ENCODE data around the gene ADGRL3.

ADGRL3 gene

DNA sequence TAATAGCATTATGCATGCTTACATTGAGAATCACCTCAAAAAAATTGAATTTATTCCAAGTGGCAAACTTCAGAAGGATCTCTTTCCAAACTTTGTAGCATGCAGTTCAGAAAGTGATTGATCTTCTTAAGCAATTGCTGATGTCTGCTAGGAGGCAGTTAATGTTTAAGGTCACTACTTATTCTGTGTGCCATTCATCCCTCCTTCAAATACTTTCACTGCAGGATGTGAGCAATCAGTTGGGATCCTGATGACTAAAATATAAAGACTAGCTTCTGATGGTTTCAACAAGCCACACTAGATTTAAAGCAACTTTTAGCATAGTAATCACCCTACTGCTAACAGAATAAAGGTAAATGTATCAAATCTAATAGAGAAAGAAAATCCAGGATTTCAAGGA, 414.1 kb downstream of the ADGRL3 start:
- Histone ChIP-seq H3K9ac (ENCODE audit: low read length) (no peak overlapping the region), H3K9me2 (ENCODE audit: low read depth, low read length) (no peaks in the 10 kb centered on the region), H3K27ac (ENCODE audit: low read depth, low read length, poor library complexity, severe bottlenecking) (no peak overlapping the region), H3K36me3 (ENCODE audit: insufficient read depth, low read length) (no peaks in the 10 kb centered on the region), H2AFZ (ENCODE audit: low read length) (no peak overlapping the region), H3K27me3 (ENCODE audit: insufficient read depth, low read length) (no peaks in the 10 kb centered on the region), H4K20me1 (ENCODE audit: insufficient read depth, low read length) (no peaks in the 10 kb centered on the region), H3K4me2 (ENCODE audit: low read length) (no peak overlapping the region), H3K79me2 (ENCODE audit: insufficient read depth, low read length) (no peaks in the 10 kb centered on the region), H3K4me1 (ENCODE audit: insufficient read depth, low read length, severe bottlenecking) (no peaks in the 10 kb centered on the region), H3K4me3 (ENCODE audit: low read depth, low read length, poor library complexity, severe bottlenecking) (no peak overlapping the region), H3K9me3 (ENCODE audit: low read length) (no peaks in the 10 kb centered on the region), H3F3A (ENCODE audit: insufficient read depth, low read length) (no peaks in the 10 kb centered on the region)
- TF ChIP-seq, protein P1, sequence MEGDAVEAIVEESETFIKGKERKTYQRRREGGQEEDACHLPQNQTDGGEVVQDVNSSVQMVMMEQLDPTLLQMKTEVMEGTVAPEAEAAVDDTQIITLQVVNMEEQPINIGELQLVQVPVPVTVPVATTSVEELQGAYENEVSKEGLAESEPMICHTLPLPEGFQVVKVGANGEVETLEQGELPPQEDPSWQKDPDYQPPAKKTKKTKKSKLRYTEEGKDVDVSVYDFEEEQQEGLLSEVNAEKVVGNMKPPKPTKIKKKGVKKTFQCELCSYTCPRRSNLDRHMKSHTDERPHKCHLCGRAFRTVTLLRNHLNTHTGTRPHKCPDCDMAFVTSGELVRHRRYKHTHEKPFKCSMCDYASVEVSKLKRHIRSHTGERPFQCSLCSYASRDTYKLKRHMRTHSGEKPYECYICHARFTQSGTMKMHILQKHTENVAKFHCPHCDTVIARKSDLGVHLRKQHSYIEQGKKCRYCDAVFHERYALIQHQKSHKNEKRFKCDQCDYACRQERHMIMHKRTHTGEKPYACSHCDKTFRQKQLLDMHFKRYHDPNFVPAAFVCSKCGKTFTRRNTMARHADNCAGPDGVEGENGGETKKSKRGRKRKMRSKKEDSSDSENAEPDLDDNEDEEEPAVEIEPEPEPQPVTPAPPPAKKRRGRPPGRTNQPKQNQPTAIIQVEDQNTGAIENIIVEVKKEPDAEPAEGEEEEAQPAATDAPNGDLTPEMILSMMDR (IDR thresholded peaks at IDR 0.05; ENCODE audit: low read length), result no peak
- TF ChIP-seq EZH2 (IDR thresholded peaks at IDR 0.05; ENCODE audit: borderline replicate concordance, low read length), result no peak

DNA sequence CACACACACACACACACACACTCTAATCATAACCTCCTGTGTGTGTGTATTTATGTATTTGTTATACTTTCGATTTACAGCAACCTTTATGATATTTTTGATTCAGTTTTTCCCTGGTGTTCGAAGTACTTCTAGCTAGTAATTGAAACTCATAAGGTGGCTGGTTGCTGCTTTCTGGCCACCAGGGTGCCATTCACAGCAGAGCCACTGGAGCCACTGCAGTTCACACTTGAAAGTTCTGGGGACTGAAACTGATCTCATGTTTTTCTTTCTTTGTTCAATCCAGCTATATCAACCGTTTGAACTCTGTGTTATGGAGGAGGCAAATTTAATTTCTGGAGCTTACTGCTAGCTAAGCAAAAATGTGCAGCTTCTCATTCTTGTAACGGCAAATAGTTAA, 419.4 kb downstream of the ADGRL3 start:
- Histone ChIP-seq H3K9me3 (ENCODE audit: low read length) (no peaks in the 10 kb centered on the region), H3K9ac (ENCODE audit: low read length) (no peak overlapping the region), H2AFZ (ENCODE audit: low read length) (no peak overlapping the region), H3K4me1 (ENCODE audit: insufficient read depth, low read length, severe bottlenecking) (no peaks in the 10 kb centered on the region), H4K20me1 (ENCODE audit: insufficient read depth, low read length) (no peaks in the 10 kb centered on the region), H3K36me3 (ENCODE audit: insufficient read depth, low read length) (no peaks in the 10 kb centered on the region), H3K4me2 (ENCODE audit: low read length) (no peak overlapping the region), H3K27me3 (ENCODE audit: insufficient read depth, low read length) (no peaks in the 10 kb centered on the region), H3K79me2 (ENCODE audit: insufficient read depth, low read length) (no peaks in the 10 kb centered on the region), H3K27ac (ENCODE audit: low read depth, low read length, poor library complexity, severe bottlenecking) (no peak overlapping the region), H3F3A (ENCODE audit: insufficient read depth, low read length) (no peaks in the 10 kb centered on the region), H3K9me2 (ENCODE audit: low read depth, low read length) (no peaks in the 10 kb centered on the region), H3K4me3 (ENCODE audit: low read depth, low read length, poor library complexity, severe bottlenecking) (no peak overlapping the region)
- TF ChIP-seq, protein P1 (IDR thresholded peaks at IDR 0.05; ENCODE audit: low read length), result no peak
- TF ChIP-seq EZH2 (IDR thresholded peaks at IDR 0.05; ENCODE audit: borderline replicate concordance, low read length), result no peak

DNA sequence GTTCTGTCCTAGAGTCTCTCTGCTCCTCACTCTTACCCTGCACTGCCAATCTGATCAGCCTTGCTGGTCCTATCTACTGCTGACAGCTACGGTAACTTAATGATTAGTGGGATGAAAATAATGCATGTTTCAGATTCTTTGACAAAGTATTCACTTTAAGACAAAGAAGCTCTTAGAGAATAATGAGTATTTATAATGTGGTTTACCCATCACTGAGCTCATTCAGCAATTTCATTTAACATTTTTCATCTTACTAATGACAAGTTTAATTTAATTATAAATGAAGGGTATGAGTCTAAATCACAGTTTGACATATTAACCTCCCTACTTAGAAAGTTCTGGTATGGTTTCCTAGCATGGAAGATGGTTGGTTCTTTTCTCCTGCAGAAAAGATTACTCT, 428.2 kb downstream of the ADGRL3 start:
- H3K36me3 ChIP-seq (ENCODE audit: insufficient read depth, low read length), result no peaks in the 10 kb centered on the region
- no peaks in the 10 kb centered on the region for H3K9me2 ChIP-seq (ENCODE audit: low read depth, low read length)
- TF ChIP-seq EZH2 (IDR thresholded peaks at IDR 0.05; ENCODE audit: borderline replicate concordance, low read length), result no peak
- TF ChIP-seq, protein P1 (IDR thresholded peaks at IDR 0.05; ENCODE audit: low read length), result no peak
- H3F3A ChIP-seq (ENCODE audit: insufficient read depth, low read length), result no peaks in the 10 kb centered on the region
- H3K4me3 ChIP-seq (ENCODE audit: low read depth, low read length, poor library complexity, severe bottlenecking), result no peak overlapping the region
- H3K4me1 ChIP-seq (ENCODE audit: insufficient read depth, low read length, severe bottlenecking), result no peaks in the 10 kb centered on the region
- H4K20me1 ChIP-seq (ENCODE audit: insufficient read depth, low read length), result no peaks in the 10 kb centered on the region
- no peak overlapping the region for H2AFZ ChIP-seq (ENCODE audit: low read length)
- H3K4me2 ChIP-seq (ENCODE audit: low read length), result no peak overlapping the region
- H3K79me2 ChIP-seq (ENCODE audit: insufficient read depth, low read length), result no peaks in the 10 kb centered on the region
- H3K9me3 ChIP-seq (ENCODE audit: low read length), result no peaks in the 10 kb centered on the region
- H3K27me3 ChIP-seq (ENCODE audit: insufficient read depth, low read length), result no peaks in the 10 kb centered on the region
- H3K9ac ChIP-seq (ENCODE audit: low read length), result no peak overlapping the region
- H3K27ac ChIP-seq (ENCODE audit: low read depth, low read length, poor library complexity, severe bottlenecking), result no peak overlapping the region

All from OCI-LY1 (cell line).